LoVo (cell line): Measurements from ENCODE around the gene PLEKHJ1.

Experiments used
- DNase-seq: peaks from one replicate; pipeline ENCODE4 v3.0.0-alpha.2; 2016; ENCODE audit warnings: low spot score

PLEKHJ1 gene

GRCh38 chr19:2249010-2249866, 13.1 kb upstream of the PLEKHJ1 start, which contains the start of gene AMH:
Gene AMH (plus strand): TSS chr19:2249323. CDS start chr19:2249333, 10 bp downstream.
- no peak for DNase-seq

GRCh38 chr19:2248136-2249009, 12.2 kb upstream of the PLEKHJ1 start:
- DNase-seq: no peak

GRCh38 chr19:2247433-2248101, 11.4 kb upstream of the PLEKHJ1 start:
- no peak for DNase-seq

- DNase-seq: no peak
Measured at GRCh38 chr19:2246801-2247361, 10.8 kb upstream of the PLEKHJ1 start.

GRCh38 chr19:2246014-2246620, 10.0 kb upstream of the PLEKHJ1 start:
- DNase-seq: no peak

- no peak for DNase-seq
Measured at GRCh38 chr19:2245273-2245672, 9.1 kb upstream of the PLEKHJ1 start.

- no peak for DNase-seq
Measured at GRCh38 chr19:2244486-2244885, 8.4 kb upstream of the PLEKHJ1 start.

- DNase-seq: no peak
Measured at GRCh38 chr19:2244125-2244411, 7.9 kb upstream of the PLEKHJ1 start.

- no peak for DNase-seq
Measured at GRCh38 chr19:2243274-2244124, 7.4 kb upstream of the PLEKHJ1 start.

GRCh38 chr19:2242816-2243215, 6.7 kb upstream of the PLEKHJ1 start:
- DNase-seq: no peak

GRCh38 chr19:2242092-2242537, 6.0 kb upstream of the PLEKHJ1 start:
- no peak for DNase-seq

- DNase-seq: no peak
Measured at GRCh38 chr19:2240881-2241760, 5.0 kb upstream of the PLEKHJ1 start.

- no peak for DNase-seq
Measured at GRCh38 chr19:2239771-2240770, 3.9 kb upstream of the PLEKHJ1 start.

GRCh38 chr19:2239173-2239572, 3.0 kb upstream of the PLEKHJ1 start:
- no peak for DNase-seq

- no peak for DNase-seq
Measured at GRCh38 chr19:2237869-2238153, 1.7 kb upstream of the PLEKHJ1 start.

GRCh38 chr19:2237051-2237868, 1.1 kb upstream of the PLEKHJ1 start:
- DNase-seq: no peak

GRCh38 chr19:2236064-2236313, 140 bp downstream of the PLEKHJ1 start:
- no peak for DNase-seq

- DNase-seq: peak; percentile 51
Measured at GRCh38 chr19:2235381-2236063, 607 bp downstream of the PLEKHJ1 start.
